GM18498 (cell line): Measurements from ENCODE around the gene F7.
"Not testable (repeated sequence)": the region's sequence is repeated elsewhere in the genome, so short reads cannot be mapped to it uniquely, and the experiment has no call there.

ENCODE experiments used
- ATAC-seq: cut with Tn5 transposase; IDR thresholded peaks from one replicate; pipeline ENCODE4 v1.9.1; 2021; ENCODE audit warnings: mild to moderate bottlenecking, moderate library complexity; ENCODE audit not compliant: unreplicated experiment

The F7 gene

GRCh38 chr13:113098162-113098732 is 7.3 kb upstream of the F7 start:
- ATAC-seq = no peak

GRCh38 chr13:113099142-113099541 is 6.4 kb upstream of the F7 start:
- no peak for ATAC-seq

DNA sequence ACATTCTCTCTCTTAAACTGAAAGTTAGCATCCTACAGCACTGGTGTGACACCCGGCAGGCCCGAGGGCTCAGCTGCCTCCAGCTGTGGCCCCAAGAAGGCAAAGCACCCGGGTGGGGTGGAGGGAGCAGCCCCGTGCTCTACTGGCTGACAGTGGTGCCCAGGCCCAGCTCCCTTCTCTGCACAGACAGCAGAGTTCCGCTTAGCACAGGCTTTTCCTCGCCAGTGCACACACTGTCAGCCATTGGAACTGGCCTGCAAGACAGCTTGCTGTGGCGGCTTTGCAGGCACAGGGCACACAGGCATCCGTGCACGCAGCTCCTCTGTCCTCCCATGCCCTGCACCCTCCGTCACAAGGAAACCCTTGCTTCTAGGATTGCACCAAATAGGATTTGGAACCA is 3.3 kb upstream of the F7 start:
- not testable (repeated sequence) for ATAC-seq

DNA sequence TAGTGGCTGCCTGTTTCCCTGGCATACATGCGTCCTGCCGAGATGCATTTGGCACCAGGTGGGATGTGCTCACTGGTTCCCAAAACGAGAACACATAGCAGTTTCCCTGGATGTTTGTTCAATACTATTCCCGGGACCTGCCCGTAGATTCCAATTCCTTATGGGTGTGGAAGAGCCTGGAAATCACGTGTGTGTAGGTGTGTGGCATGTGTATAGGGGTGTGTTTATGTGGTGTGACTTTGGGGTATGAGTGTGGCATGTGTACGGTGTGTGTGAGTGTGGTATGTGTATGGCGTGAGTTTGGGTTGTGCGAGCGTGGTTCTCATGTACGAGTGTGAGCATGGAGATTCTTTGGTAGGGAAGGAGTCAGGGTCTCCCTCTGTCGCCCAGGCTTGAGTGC is 2.9 kb upstream of the F7 start:
- no peak for ATAC-seq

DNA sequence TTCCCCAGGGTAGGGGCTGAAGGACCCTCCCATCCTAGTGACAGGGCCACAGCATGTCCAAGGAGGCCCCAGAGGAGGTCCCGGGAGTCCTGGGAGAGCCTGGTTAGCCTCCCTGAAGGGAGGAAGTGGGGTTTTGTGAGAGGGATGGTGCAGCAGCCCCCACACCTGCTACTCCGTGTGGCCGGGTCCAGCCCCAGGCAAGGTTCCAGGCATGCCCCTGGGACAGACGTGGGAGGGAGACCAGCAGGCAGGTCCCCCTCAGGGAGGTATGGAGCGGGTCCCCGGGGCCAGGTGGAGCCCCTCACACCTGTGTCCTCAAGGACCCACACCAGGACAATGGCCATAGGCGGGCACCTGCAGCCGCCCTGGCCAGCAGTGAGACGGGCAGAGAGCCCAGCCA is 1.9 kb upstream of the F7 start:
- ATAC-seq = no peak

GRCh38 chr13:113105921-113106452 is 396 bp downstream of the F7 start:
- ATAC-seq = no peak

DNA sequence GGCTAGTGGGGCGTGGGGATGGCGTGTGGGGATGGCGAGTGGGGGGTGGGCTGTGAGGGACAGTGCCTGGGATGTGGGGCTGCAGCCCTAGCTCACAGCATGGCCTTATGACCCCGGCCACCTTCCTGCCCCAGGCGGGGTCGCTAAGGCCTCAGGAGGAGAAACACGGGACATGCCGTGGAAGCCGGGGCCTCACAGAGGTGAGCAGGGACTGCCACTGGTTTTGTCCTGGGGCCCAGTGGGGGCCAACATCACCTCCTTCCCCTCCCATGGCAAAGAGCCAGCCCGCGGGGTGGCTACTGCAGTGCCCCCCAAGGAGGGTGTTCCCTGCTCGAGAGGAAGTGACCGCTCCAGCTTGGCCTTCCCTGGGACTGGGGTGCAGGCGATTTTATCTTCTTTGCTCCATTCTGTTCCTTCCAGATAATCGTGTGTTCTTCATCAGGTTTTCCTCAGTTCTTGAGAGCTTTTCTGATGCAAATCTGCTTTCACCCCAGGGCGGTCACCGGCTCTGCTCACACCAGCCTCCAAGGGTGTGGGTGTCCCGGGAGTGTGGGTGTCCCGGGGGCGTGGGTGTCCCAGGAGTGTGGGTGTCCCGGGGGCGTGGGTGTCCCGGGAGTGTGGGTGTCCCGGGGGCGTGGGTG is 1.2 kb downstream of the F7 start:
- ATAC-seq = no peak

DNA sequence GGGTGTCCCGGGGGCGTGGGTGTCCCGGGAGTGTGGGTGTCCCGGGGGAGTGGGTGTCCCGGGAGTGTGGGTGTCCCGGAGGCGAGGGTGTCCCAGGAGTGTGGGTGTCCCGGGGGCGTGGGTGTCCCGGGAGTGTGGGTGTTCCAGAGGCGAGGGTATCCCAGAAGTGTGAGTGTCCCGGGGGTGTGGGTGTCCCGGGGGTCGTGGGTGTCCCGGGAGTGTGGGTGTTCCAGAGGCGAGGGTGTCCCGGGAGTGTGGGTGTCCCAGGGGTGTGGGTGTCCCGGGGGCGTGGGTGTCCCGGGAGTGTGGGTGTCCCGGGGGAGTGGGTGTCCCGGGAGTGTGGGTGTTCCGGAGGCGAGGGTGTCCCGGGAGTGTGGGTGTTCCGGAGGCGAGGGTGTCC is 2.9 kb downstream of the F7 start:
- ATAC-seq = not testable (repeated sequence)

DNA sequence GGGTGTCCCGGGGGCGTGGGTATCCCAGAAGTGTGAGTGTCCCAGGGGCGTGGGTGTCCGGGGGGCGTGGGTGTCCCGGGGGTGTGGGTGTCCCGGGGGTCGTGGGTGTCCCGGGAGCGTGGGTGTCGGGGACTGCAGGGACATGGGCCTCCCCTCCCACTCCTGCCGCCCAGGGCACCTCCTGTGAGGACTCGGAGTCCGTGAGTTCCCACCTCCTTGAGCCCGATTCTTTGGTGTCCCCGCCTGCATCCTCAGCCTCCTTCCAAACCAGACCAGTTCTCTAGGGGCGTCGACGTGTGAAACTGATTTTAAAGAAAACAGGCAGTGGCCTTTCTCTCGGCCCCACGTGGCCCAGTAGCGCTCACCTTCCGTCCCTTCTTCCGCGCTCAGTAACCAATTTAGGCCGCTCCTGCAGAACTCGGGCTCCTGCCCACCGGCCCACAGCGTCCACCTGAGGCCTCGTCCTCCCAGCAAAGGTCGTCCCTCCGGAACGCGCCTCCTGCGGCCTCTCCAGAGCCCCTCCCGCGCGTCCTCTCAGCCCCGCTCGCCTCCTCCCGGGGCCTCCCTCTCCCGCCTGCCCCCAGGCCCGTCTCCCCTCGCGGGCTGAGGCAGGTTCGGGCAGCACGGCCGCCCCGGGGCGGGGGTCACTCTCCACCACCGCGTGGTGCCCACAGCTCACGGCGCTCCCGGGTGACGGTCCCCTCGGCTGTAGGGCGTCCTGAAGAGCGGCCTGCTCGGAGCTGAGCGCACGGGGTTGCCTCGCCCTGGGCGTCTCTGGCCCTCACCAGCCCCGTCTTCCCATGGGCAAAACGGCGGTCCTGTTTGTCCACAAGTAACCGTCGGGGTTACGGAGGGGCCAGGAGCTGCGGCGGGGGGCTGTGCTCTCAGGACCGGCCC is 3.8 kb downstream of the F7 start:
- no peak for ATAC-seq

DNA sequence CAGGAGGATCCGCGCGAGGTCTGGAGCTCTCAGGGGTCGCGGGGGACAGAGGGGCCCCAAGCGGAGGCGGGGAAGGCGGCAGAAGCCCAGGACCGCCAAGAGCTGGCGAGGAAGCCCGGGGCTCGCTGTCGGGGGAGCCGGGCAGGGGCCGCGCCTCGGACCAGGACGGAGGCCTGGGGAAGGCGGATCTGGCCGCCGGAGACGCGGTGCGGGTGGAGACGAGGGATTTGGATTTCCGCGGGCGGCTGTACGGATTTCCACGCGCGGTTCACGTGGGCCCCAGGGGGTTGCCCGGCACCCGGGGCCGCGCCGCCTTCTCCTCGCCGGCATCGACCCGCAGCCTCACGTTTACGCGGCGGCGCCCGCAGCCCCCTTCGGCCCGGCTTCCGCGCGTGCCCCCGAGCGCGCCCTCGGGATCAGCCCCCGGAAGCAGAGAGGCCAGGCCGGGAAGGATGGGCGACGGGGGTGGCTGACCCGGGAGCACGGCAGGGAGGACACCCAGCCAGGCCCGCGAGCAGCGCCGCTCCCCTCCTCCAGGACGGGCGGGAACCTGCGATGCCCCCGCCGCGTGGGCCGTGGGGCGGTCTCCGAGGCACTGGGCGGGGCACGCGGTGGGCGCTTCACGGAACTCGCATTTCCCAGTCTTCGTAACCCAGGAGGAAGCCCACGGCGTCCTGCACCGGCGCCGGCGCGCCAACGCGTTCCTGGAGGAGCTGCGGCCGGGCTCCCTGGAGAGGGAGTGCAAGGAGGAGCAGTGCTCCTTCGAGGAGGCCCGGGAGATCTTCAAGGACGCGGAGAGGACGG is 4.7 kb downstream of the F7 start:
- ATAC-seq = no peak

DNA sequence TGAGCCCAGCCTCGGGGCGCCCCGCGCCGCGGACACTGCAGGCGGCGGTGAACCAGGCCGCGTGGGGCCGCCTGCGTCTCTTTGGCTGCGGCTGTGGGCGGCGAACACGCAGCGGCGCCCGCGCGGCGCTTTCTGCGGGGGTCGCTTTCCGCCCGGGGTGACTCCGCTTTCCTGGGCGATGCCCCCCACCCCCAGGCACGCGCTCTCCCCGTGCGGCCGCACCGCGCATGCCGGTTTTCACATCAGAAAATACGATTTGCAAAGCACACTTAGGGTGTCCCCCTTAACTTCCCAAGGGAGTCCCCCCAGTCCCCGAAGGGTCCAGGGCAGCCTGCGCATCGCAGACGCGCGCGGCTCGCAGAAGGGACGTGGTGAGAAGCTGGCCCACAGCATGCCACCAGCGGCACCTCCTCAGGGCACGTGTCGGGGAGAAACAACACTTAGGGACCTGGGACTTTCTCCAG is 5.3 kb downstream of the F7 start:
- no peak for ATAC-seq

- not testable (repeated sequence) for ATAC-seq
These were observed 6.2 kb downstream of the F7 start for GRCh38 chr13:113111821-113112220.

- ATAC-seq = not testable (repeated sequence)
These were observed 6.9 kb downstream of the F7 start for GRCh38 chr13:113112475-113112874.

DNA sequence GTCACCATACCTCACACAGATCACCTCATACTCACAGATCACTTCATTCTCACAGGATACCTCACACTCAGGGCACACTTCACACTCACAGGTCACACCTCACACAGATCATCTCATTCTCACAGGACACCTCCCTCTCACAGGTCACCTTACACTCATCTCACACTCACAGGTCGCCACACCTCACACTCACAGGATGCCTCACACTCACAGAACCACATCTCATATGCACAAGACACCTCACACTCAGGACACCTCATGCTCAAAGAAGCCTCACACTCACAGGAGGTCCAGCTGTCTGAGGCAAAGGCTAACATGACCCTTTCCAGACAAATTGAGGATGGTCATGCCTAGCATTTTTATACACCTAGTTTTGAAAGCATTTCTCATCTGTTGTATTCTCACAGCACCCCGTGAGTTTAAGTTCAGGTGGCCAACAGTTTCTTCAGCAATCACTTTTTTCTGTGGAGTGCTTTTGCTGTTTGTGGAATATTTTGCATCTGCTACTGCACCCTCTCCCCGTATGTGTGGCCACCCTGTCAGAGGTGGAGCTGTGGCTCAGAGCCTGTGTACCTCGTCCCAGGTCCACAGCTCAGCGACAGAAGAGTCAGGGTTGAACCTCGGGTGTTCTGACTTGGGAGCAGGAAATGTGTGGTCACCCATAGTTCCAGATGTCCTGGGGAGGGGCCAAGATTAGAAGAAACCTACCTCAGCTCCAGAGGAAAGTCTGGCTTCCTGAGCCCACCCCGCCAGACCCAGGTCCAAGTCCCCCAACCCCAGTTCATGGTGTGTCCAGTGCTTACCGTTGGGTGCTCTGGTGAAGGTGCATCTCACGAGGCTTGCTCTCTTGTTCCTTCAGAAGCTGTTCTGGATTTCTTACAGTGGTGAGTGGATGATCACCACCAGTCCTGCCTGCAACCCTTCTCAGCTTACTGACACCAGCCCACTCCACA is 7.6 kb downstream of the F7 start:
- ATAC-seq = no peak

DNA sequence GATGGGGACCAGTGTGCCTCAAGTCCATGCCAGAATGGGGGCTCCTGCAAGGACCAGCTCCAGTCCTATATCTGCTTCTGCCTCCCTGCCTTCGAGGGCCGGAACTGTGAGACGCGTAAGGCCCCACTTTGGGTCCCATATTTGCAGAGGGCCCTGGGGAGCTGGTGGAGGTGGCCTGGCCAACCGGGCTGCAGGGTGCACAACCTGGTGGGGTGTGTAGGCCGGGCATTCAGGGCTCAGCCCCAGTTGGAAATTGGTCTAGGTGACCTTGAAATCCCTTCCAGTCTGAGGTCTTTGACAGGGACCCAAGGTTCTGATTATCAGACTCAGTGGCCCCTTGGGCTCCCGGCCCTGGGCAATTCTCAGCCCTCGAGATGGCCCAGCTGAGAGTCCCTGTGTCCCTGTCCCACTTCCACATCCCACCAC is 8.3 kb downstream of the F7 start:
- no peak for ATAC-seq

- ATAC-seq = no peak
These were observed 9.1 kb downstream of the F7 start for GRCh38 chr13:113114511-113115362.

GRCh38 chr13:113115363-113116205 is 10.0 kb downstream of the F7 start:
- ATAC-seq = no peak
